NOMO-1 treated with dmso at 0.1 percent for 144 hours (cell line): ENCODE data around the gene GALNT14.

Experiments used
- DNase-seq: peaks from one replicate; lab custom pipeline; 2025; ENCODE audit not compliant: unreplicated experiment; lab: John Stamatoyannopoulos, UW

GALNT14 gene

DNA sequence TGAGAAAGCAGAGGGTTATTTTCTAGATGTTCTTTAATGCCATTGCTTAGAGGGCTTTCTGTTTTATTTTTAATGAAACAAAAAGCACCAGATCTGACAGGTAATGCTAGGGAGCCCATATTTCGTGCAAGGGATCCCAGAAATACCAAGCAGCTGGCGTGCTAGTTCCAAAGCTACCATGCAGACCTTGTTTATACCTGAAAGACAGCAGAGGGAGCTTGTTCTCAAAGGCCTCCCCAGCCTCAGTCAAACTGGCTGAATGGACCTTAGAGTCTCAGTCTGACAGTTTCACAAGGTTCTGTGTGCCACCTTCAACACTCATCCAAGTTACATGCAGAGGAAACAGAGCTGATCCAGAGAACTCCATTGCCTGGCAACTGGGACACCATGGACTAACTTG lies 48.6 kb downstream of the GALNT14 start:
- DNase-seq = no peak

DNA sequence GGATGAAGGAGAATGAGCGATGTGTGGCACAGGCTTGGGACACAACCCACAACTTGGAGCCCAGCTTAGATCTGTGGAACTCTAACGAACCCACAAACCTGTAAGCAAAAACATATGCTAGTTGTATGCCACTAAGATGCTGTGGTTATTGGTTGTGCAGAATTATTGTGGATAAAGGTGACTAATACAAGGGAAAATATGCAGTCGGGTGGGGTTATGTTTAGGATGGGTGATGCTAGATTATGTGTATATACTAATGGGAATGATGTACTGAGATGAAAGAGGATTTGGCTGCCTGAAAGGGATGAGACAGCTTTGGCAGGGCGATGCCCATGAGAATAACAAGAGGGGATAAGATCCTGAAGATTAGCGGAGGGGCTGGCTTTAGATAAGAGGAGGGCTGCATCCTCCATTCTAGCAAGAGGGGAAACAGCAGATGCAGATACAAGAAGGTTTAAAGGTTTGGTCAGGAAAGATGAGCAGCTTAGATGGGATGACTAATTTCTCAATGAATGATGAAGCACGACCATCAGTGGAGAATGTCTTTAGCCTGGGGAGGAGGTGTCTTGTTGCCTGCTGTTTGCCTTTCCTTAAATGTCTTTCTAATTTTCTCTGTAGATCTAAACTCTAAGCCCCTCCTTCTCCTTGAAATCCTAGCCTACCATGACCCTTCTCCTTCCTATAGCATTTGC lies 49.6 kb downstream of the GALNT14 start:
- DNase-seq = no peak

DNA sequence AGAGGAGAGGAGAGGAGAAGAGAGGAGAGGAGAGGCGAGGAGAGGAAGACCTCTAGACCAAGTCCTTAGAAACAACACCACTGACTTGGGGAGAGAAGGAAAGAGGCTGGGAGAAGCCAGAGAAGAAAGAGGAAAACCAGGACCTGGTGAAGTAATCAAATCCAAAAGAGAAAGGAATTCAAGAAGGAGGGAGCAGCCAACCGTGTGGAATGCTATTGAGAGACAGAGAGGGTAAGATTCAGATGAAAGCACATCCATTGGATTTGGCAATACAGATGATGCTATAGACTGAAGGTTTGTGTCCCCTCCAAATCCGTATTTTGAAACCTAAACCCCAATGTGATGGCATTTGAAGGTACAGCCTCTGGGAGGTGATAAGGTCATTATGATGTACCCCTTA lies 50.7 kb downstream of the GALNT14 start:
- DNase-seq = no peak

DNA sequence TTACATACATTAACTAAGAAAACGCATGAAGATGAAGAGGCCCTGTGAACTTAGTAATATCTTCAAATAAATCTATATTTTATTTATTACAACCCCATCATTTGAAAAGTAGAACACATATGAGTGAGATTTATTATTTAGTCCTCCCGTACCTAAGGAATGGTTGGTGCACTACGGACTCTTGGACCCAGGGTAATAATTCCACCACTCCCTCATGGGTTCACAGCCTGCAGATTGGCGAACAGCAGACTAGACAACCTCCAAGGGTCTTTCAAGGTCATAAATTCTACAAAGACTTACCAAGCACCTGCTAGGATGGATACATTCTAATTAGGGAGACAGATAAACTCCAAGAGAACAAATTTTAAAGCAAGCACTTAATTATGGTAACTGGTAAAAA lies 51.6 kb downstream of the GALNT14 start:
- DNase-seq = no peak

DNA sequence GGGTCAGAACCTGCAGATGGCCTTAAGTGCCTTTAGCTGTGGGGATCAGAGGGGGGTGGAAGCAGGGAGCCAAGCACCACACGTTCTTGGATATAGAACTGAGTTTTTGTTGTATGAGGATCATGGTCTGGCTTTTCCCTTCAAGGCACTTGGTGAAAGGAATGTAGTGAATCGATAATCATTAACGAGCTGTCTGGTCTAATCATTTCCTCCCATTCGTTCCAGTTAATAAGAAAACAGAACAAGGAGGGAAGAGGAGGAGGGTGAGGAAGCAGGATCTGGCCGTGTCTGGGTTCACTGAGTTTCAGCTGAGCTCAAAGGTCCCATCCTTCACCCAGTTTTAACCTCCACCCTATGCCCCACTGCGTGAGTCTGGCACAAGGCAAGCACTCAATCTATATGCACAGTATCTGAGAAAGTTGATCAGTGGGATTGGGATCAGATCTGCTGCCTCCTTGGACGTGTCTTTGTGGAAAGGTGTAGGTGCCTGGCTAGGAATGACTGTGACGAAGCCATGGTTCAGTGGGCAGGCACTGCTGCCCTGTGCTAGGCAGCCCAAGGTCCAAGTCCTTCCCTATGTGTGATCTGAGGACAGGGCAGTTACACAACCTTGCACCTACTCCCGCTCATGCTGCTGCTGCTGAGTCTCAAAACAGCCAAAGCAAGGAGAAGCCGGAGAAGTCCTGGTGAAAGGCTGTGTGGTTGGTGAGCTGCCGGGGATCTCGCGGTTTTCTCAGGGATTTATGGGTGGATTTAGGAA lies 54.8 kb downstream of the GALNT14 start:
- no peak for DNase-seq

DNA sequence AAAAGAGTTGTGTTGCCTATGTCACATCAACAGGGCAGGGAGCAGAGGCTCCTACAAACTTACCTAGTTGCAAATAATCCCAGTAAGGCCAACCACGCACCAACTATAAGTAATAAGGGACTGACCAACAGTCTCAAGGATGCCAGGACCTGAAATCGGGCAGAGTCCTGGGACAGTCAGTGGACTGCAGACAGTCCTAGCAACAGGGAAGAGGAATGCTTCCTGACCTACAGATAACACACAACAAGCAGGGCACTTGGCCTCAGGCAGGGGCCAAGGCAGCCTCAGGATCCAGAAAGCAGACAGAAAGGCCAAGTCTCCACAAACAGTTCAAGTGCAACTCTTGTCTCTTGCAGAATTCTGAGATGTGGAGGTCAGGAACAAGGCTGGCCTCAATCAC lies 56.2 kb downstream of the GALNT14 start:
- no peak for DNase-seq

DNA sequence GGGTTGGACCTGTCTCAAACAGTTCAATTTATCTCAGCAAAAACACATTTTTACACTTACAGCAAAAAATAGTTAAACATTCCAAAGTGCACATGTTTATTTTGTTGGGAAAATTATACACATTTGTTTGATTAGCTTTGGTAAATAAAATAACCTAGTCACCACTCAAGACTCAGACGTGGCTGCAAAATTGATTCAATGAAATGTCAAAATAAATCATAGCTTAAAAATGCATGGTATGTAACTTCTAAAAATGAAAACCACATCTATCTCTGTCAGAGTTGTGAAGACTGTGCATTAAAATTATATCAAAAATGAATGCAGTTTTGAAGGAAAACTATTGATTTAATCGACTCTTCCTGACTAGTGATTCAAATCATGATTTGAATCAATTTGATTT lies 56.7 kb downstream of the GALNT14 start:
- DNase-seq = no peak

DNA sequence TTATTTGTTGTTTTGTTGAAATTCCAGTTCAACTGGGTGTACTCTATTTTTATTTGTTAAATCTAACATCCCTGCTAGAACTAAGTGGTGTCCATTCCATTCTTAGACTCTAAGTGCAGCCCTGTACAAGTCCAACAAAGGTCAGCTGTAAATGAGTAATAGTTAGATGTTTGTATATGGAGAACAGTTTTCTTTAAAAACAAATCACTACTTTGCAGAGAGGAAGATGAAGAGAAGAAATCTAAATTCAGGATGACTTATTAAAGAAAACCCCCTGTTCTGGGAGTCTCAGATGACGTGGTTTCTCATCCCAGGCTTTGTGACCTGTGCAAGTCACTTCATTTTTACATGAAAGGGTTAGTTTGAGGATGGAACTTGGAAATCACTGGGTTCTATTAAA lies 57.9 kb downstream of the GALNT14 start:
- no peak for DNase-seq

DNA sequence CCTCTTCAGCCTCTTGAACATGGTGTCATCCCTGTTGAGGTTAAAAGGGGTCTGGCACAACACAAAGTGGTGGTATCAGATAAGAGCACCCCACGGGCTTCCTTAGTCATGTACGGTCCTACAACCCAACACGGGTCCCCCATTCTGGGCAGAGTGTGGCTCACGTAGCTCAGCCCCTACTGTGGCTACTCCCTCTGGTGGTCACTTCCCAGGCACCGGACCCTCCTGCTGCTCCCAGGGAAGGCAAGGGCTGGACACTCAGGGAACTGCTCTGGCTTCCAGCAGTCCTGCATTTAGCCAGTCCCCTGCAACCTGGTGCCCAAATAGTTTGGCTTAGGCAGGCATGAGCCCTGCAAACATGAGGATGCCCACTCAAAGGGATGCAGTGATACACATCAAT lies 58.6 kb downstream of the GALNT14 start:
- no peak for DNase-seq

DNA sequence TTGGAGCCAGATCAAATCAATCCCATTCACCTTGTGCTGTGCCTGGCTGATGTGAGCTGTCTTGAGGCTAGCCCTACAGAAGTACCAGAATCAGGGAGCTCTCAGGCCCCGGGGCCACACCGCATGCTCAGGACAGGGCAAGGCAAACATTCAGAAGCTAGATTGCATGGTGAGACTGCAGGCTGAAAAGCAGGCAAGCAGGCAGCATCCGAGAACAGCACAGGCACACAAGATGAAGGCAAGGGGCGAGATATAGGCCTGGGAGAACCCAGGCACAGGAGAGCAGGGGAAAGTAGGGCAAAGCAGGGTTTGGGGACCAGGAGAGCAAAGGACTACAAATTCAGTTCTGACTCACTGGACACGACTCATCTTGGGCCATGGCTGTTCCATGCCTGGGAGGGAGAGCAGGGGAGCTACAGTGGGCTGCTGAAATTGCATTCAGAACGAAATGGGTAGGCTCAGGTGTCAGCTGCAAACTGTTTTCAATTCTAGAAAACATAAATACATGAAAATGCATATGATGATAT lies 59.6 kb downstream of the GALNT14 start:
- no peak for DNase-seq

DNA sequence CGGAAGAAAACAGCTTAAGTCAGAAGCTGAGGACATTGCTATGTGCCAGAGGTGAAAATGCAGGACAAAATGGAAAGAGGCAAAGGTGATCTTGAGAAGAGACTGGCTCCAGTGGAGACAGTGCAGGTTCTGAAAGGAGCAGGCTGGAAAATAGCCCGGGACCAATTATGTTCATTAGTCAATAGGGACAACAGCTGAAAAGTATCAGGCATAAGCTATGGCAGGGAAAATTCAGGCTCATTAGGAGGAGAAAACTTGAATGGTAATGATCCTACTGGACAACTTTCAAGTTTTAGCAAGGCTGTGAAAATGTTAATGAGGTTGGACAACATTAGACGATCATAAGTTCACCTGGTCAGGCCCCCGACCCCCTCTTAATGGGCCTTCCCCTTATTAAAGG lies 60.2 kb downstream of the GALNT14 start:
- no peak for DNase-seq

DNA sequence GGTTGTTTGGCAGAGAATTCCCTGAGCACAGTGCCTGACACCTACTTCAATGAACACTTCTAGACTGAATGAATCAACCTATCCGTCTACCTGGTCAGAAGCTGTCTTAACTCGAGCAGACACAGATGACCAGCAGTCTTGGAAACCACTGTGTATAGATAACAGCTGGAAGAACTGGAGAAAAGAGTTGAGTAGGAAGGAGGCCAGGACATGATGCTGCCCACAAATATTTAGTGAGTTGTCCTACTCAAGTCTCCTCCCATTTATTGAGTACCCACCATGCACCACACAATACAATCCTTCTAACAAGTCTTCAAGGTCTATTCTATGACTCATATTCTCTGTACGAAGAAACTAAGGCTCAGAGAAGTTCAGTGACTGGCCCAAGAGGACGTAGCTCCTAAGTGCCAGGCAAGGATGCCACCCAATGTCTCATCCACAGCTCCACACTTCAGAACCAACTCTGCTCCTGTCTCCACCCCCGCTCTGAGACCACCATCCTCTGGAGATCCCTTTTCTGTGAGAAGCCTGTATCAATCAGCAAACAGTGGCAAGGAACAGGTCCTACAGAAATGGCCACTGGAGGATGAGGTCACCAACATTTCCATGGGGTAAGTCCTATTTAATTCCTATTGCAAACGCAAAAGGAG lies 62.2 kb downstream of the GALNT14 start:
- no peak for DNase-seq

DNA sequence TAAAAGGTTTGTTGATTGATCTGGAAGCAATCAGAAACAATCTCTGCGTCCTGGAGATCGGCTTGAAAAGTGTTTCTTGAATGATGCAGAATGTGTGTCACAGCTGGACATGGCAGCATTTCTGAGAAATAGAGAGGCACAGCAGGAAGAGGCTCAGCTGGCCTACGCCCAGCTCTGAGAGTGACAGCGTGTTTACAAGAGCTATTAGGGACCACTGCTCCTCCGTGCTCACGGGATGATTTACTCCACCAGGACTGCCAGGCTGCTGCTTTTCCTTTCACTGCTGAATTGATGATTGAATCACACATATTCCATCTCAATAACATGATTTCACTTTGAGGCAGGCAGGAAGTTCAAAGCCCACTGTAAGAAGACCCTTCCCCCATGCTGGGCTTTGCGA lies 62.8 kb downstream of the GALNT14 start:
- no peak for DNase-seq

DNA sequence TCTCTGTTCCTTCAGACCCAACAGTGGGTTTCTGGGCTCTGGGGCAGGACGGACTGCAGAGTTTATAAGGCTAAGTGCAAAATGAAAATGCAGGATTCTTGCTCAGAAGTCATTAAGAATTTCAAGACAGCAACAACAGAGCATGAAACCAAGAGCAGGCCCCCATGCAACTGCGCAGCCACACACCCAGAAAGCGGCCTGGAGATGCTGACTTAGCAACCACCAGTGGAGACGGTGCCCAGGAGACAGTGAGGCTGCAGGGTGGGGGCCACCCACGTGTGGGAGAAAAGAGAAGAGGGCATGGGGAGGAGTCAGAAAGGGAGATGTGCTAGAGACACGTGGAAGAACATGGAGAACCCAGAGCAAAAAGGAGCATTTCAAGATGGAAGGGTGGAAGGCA lies 66.5 kb downstream of the GALNT14 start:
- DNase-seq = no peak

DNA sequence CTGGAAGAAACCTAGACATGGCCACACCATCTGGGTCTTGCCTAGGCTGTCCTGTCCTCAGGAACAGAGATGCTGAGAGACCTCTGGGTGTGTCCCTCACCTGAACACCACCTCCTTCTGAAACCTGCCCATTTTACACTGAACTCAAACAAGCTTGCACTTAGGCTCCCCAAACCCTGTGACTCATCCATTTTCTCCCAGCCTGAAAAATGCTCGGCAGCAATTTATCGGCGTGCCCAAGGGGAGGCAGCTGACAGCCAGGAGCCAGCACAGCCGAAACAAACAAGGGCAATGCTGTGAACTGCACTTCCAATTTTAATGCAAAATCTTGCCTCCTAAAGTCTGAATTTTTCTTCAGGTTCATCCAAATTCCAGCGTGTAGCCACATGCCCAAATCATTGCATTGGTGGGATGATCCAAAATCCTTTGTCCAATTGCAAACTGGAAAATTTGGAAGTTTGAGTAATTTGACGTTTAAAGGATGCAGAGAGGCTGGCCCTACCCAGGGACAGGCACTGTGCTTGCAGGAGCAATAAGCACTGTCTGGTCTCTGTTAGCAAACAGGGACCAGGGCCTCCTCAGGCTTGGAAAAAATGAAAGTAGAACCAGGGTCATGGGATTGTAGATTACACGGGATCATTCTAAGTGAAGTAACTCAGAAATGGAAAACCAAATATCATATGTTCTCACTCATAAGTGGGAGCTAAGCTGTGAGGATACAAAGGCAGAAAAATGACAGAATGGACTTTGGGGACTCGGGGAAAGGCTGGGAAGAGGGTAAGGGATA lies 67.7 kb downstream of the GALNT14 start:
- DNase-seq = no peak

DNA sequence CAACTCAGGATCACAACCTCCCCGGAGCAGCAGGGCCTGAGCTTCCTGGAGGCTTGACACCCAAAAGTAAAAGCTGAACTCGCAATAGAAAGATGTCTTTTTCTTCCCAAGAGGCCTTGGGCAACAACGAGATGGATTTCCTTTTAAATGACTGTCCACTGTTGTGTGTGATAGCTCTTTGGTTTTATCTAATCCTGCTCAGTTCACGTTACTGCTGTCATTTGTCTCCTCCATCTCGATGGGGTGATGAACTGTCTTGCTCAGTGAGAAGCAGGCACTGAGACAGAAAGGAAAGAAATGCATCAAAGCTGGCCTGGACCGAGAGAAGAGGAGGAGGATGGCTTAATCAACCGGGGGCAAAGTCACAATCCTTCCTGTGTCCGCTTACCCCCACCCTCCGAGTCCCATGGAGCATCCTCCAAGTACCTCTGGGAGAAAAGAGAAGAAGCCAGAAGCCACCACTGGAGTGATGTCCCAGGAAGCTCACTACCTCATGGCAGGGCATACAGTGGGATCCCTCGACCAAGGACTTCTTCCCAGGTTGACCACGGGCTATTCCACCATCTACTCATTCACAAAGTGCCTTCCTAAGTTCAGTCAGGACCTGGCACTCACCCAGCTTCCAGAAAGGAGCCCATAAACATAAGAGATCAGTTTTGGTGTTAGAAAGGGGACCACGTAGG lies 68.5 kb downstream of the GALNT14 start:
- DNase-seq = no peak

DNA sequence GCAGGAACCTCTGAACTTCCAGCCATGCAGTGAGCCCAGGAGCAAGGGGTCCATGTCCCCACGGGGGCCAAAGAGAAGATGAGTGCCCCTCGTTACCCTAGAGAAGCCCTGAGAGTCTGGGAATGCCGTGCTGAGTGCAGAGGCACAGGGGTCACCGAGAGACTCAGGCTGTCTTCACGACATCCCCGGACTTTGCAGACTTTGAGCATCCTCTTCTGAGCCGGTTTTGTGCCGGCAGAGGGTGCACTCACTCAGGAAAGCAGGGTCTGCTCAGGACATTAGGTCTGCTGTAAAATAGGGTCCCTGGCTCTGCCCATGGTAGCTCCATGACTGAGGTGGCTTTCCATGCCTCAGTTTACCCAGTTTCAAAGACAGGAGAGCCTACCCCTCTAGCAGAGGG lies 71.0 kb downstream of the GALNT14 start:
- no peak for DNase-seq

DNA sequence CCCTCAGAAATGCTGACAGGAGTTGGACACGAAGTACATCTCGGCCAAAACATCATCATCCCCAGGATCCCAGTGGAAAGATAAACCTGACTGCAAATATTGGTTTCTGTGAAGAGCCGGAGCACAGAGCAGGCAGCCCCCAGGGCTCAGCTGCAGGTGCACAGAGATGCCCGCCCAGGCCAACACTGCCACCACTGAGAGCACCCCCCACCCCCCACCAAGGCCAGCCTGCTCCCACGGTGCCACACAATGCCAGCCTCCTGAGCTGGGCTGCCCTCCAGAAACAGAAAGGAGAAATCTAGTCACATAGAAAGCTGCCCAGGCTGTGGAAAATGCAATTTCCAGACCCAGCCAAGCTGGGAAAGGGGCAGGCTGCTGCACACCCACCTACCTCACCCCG lies 71.7 kb downstream of the GALNT14 start:
- DNase-seq = no peak

DNA sequence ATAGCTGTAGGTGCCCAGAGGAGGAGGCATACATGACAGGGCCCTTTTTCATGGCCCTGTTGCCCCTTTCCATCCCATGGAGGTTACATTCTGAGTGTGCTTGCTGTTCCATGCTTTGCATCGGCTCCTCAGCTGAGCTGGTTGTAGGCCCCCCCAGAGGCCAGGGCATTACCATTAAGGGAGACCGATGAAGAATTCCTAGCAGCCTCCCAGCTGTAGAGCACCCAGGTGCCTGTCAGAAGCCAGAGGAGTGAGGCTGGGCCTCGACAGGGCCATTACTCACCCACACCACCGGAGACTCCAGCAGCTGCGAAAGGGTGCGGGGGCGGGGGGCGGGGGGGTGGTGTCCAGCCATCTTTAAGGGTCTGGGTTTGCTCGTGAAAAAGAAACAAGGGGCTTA lies 72.2 kb downstream of the GALNT14 start:
- no peak for DNase-seq

DNA sequence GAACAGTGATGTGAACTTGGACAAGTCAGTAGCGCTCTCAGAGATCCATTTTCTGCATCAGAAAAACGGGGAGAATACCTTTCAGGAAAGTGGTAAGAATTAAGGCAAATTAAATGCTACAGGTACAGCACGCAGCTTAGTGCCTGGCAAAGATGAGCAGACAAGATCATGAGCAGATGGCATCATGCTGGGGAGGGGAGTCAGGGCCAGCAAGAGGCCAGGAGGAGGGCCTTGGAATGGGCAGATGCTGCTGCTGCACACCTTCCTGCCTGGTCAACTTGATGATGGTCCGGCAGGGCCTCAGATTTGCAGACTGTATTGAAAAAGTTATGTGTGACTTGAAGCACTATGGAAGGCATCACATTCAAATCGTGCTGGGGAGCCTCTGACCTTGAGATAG lies 72.9 kb downstream of the GALNT14 start:
- no peak for DNase-seq

DNA sequence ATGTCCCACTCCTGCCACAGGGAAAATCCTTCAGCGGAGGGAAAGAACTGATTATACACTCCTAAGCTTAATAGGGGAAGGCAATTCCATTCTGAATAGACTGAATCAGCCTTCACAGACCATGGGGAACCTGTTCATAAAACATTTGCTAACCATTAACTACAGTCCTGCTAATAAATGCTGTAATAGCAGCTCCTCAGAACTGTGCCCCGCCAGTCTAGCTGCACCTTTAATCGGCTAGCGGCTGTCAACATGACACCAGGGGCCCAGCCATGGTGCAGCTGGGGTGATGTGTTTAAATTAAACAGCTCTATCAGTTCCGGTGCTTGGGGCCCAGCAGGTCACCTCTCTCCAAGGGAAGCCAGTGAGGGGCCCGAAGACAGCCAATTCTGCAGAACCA lies 77.8 kb downstream of the GALNT14 start:
- DNase-seq = no peak
